Breast epithelium (tissue), 3 donors: ENCODE results near the gene ID3.

Experiments used
- CTCF ChIP-seq, 3 donors: fragments of 450-650 bp; IDR thresholded peaks; one replicate each; pipeline ENCODE4 v1.5.1; 2016 to 2017; ENCODE audit warnings: antibody characterized with exemption in 3 of 3, mild to moderate bottlenecking in 3 of 3, moderate library complexity in 3 of 3
- POLR2A ChIP-seq: fragments of 450-650 bp; IDR thresholded peaks from one replicate; pipeline ENCODE4 v1.6.1; 2016; ENCODE audit warnings: antibody characterized with exemption, mild to moderate bottlenecking, moderate library complexity
- POLR2AphosphoS5 ChIP-seq, 3 donors: sonication (generic); formaldehyde crosslinking; IDR thresholded peaks; one replicate each; pipeline ENCODE4 v1.6.1; 2017; ENCODE audit warnings: antibody characterized with exemption in 3 of 3

- TF ChIP-seq CTCF (IDR thresholded peaks at IDR 0.05) (no peak), POLR2AphosphoS5 (IDR thresholded peaks at IDR 0.05) (no peak), POLR2A (peak; percentile 4)
Observed at GRCh38 chr1:23559985-23560741, 862 bp upstream of the ID3 start.
